SK-N-MC (cell line): ENCODE data around the gene MYO15A.
A peak's percentile ranks its signal among the peaks of the same experiment; 100 is the strongest.

Source experiments
- DNase-seq: peaks from one replicate; pipeline ENCODE4 v3.0.0-alpha.2; 2011; ENCODE audit warnings: low read depth, low spot score
- H3K27ac ChIP-seq: fragments of 200-600 bp; sonication (generic); 2 replicates; pipeline ENCODE4 v1.5.1; 2016; ENCODE audit warnings: mixed run types
- H3K36me3 ChIP-seq: fragments of 200-600 bp; sonication (generic); 2 replicates; pipeline ENCODE4 v1.6.1; 2017; ENCODE audit warnings: antibody characterized with exemption, low read length, mixed read lengths; ENCODE audit not compliant: insufficient read depth
- H3K4me3 ChIP-seq: fragments of 200-600 bp; sonication (generic); 2 replicates; pipeline ENCODE4 v1.5.1; 2016
- H3K9ac ChIP-seq: fragments of 200-600 bp; sonication (generic); 2 replicates; pipeline ENCODE4 v1.8.0; 2017; ENCODE audit warnings: mixed run types, mixed read lengths; ENCODE audit not compliant: insufficient read length
- H3K9me3 ChIP-seq: fragments of 200-600 bp; sonication (generic); 2 replicates; pipeline ENCODE4 v1.6.1; 2017; ENCODE audit warnings: low read depth, mild to moderate bottlenecking, antibody characterized with exemption, low read length, moderate library complexity, mixed read lengths
- EZH2 ChIP-seq: fragments of 200-600 bp; sonication (generic); IDR thresholded peaks from one replicate; pipeline ENCODE4 v1.6.1; 2017; ENCODE audit warnings: antibody characterized with exemption
- FOXP2 ChIP-seq: optimal IDR thresholded peaks from 2 replicates; pipeline ENCODE3; 2011; ENCODE audit warnings: mild to moderate bottlenecking, moderate library complexity; ENCODE audit not compliant: insufficient read depth; ENCODE audit errors: extremely low read length, control extremely low read depth
- POLR2AphosphoS5 ChIP-seq: IDR thresholded peaks from 2 replicates; pipeline ENCODE4 v1.6.1; 2012; ENCODE audit warnings: mild to moderate bottlenecking, low read depth, low read length, borderline replicate concordance

Gene MYO15A

DNA sequence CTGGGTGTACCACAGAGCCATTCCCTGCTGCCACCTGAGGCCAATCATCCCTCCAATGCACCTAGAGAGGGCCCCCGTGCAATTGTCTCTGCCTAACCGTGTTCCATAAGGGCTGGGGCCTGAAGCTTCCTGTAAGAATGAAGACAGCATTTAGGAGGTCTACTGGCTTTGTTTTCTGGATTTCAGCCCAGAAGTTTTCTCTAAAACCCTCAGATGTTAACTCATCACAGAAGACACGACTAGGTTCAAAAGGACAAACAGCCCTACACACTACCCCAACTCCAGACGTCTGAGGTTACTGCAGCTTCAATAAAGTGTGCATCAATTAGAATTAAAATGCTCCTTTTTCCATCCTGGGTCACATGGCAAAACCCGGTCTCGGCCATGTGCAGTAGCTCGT is 31.6 kb upstream of the MYO15A start:
- no peak for DNase-seq
- Histone ChIP-seq H3K4me3 (no peak overlapping the region), H3K9ac (no peak overlapping the region), H3K36me3 (no peaks in the 10 kb centered on the region), H3K9me3 (no peaks in the 10 kb centered on the region), H3K27ac (no peak overlapping the region)
- TF ChIP-seq POLR2AphosphoS5 (no peak), FOXP2 (no peak), EZH2 (no peak)

DNA sequence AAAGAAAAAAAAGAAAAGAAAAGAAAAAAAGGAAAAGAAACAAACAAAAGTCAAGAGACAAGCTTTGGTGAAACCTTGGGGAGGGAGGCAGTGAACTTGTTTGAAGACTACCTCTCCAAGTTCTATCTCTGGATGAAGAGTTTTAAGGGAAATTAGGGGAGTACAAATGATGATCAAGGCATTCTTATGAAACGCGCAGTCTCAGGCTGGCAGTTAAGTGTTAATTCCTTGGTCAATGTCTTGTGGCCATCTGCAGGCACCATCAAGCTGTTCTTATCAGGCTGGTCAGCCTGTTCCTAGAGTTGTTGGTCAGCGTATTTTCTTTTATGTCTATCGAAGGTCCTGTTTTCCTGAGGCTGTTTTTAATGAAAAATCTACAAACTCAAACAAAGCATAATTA is 29.0 kb upstream of the MYO15A start:
- no peak for DNase-seq
- no peaks in the 10 kb centered on the region for H3K36me3 ChIP-seq

GRCh38 chr17:18084256-18084655 is 24.3 kb upstream of the MYO15A start:
- H3K36me3 ChIP-seq, result no peaks in the 10 kb centered on the region
- TF ChIP-seq POLR2AphosphoS5 (no peak), FOXP2 (no peak), EZH2 (no peak)
- no peak overlapping the region for H3K4me3 ChIP-seq
- H3K9me3 ChIP-seq, result no peaks in the 10 kb centered on the region
- no peak for DNase-seq
- H3K9ac ChIP-seq, result no peak overlapping the region
- no peak overlapping the region for H3K27ac ChIP-seq

More for the DNA sequence above, 29.0 kb upstream of the MYO15A start:
- TF ChIP-seq EZH2 (no peak), POLR2AphosphoS5 (no peak), FOXP2 (no peak)
- no peak overlapping the region for H3K9ac ChIP-seq
- no peaks in the 10 kb centered on the region for H3K9me3 ChIP-seq
- no peak overlapping the region for H3K4me3 ChIP-seq
- no peak overlapping the region for H3K27ac ChIP-seq

DNA sequence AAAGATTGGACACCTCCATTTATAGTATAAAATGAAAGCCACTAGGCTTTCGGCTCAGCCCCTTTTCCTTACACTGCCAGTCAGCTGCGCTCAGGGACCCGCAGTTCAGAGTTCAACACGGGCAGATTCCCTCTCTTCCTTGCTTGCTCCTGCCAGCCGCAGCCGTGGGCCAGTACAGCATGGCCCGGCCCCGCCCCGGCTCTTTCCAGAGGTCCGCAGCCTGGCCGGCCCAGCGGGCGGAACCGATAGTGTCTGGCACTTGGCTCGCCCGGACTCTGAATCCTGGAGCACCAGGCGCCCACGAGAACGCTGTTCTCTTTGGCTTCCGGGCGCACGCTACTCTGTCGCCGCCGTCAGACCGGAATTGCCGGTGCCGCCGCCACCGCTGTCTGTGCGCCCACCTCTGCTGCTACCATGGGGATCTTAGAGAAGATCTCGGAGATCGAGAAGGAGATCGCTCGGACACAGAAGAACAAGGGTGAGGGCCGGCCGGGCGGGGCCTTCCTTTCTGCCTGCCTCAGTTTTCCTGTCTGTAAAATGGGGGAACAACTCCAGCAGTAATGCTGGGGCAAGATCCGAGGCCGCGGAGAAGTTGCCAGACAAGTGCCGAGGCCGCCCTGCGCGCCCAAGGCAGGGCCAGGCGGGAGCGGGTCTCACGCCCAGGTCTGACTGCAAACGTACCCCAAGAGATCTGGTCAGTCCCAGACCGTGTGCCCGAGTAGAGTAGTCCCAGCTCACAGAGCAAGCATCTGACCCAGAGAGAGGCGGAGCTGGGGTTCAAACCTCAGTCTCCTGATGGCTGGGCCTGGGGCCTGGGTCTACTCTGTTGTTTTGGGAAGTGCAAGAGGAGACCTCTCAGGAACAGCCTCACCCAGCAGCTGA is 20.7 kb upstream of the MYO15A start, which contains the start of gene DRG2:
Gene DRG2 (plus strand): TSS at position 339 of the 882 bp plus-strand sequence. CDS start 76 bp downstream, at position 415.
- Histone ChIP-seq H3K9me3 (no peaks in the 10 kb centered on the region), H3K9ac (peak within 1 kb of the TSS; percentile 95), H3K27ac (peak within 1 kb of the TSS; percentile 74), H3K36me3 (no peaks in the 10 kb centered on the region; the same call in 1 of the 2 replicates), H3K4me3 (peak within 1 kb of the TSS; percentile 99)
- TF ChIP-seq POLR2AphosphoS5, result peak; percentile 75
- TF ChIP-seq EZH2, result no peak
- peak; percentile 16 for DNase-seq

GRCh38 chr17:18089613-18090012 is 18.9 kb upstream of the MYO15A start:
- H3K36me3 ChIP-seq, result peaks cover 10% of the 10 kb centered on the region; the same call in 1 of the 2 replicates

DNA sequence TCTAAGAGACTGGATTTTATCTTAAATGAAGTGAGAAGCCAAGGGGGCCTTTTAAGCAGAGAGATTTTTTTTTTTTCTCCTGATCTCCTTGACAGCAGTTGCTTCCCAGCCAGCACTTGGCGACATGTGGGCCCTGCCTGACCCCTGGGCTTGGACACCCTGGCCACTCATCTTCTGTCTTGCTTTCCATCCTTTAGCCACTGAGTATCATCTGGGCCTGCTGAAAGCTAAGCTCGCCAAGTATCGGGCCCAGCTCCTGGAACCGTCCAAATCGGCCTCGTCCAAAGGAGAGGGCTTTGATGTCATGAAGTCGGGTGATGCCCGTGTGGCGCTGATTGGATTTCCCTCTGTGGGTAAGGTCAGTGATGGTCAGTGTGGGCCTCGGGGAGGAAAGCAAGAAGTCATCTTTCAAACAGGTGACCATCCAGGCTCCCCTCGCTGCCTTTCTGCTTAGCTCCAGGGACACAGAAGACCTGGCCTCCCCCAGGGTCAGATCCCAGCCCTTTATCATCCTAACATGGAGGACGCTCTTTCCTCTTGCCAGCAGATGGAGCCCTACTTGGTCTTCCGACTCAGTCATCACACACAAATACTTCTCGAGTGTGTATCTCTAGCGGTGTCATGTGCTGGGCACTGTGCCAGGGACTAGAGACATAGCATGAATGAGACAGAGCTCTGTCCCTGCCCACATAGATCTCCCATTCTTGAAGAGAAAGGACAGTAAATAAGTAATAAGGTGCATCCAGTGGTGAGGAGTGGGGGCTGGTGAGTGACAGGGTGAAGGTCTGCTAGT is 14.7 kb upstream of the MYO15A start:
- TF ChIP-seq EZH2 (no peak), FOXP2 (no peak), POLR2AphosphoS5 (no peak)
- Histone ChIP-seq H3K4me3 (no peak overlapping the region), H3K9ac (no peak overlapping the region), H3K27ac (no peak overlapping the region), H3K36me3 (peaks cover 31% of the 10 kb centered on the region; the same call in 1 of the 2 replicates), H3K9me3 (no peaks in the 10 kb centered on the region)
- peak; percentile 2 for DNase-seq

More at GRCh38 chr17:18089613-18090012, 18.9 kb upstream of the MYO15A start:
- H3K9ac ChIP-seq, result no peak overlapping the region
- TF ChIP-seq POLR2AphosphoS5 (no peak), EZH2 (no peak), FOXP2 (no peak)
- no peaks in the 10 kb centered on the region for H3K9me3 ChIP-seq
- DNase-seq, result no peak
- no peak overlapping the region for H3K27ac ChIP-seq
- no peak overlapping the region for H3K4me3 ChIP-seq

GRCh38 chr17:18094409-18094807 is 14.1 kb upstream of the MYO15A start:
- TF ChIP-seq FOXP2, result no peak
- TF ChIP-seq POLR2AphosphoS5, result no peak
- no peak for TF ChIP-seq EZH2
- H3K27ac ChIP-seq, result no peak overlapping the region
- H3K36me3 ChIP-seq, result peaks cover 34% of the 10 kb centered on the region; the same call in 1 of the 2 replicates
- H3K9me3 ChIP-seq, result no peaks in the 10 kb centered on the region
- DNase-seq, result no peak
- H3K4me3 ChIP-seq, result no peak overlapping the region
- H3K9ac ChIP-seq, result no peak overlapping the region

- Histone ChIP-seq H3K4me3 (no peak overlapping the region), H3K27ac (no peak overlapping the region), H3K9ac (no peak overlapping the region), H3K9me3 (no peaks in the 10 kb centered on the region), H3K36me3 (peaks cover 26% of the 10 kb centered on the region; the same call in 1 of the 2 replicates)
- TF ChIP-seq EZH2 (no peak), FOXP2 (no peak), POLR2AphosphoS5 (no peak)
- DNase-seq, result no peak
These were observed 9.0 kb upstream of the MYO15A start for GRCh38 chr17:18099516-18099915.
